GM12801 (cell line): ENCODE results near the gene SPAAR.

Experiments used
- CTCF ChIP-seq: IDR thresholded peaks from one replicate; pipeline ENCODE4 v1.5.1; 2011; ENCODE audit warnings: control low read depth; ENCODE audit not compliant: insufficient read length; ENCODE audit errors: extremely low read depth

The SPAAR gene

GRCh38 chr9:35909274-35909673, at the start of gene SPAAR:
Gene SPAAR, plus strand, starts transcription at chr9:35909490. Its CDS starts 974 bp downstream, at chr9:35910464.
- TF ChIP-seq CTCF = no peak

- TF ChIP-seq CTCF = no peak
Measured at GRCh38 chr9:35859990-35860339, 49.3 kb upstream of the SPAAR start.

- no peak for TF ChIP-seq CTCF
Measured at GRCh38 chr9:35861161-35861897, 48.0 kb upstream of the SPAAR start.

- TF ChIP-seq CTCF = no peak
Measured at GRCh38 chr9:35862328-35862727, 47.0 kb upstream of the SPAAR start.

GRCh38 chr9:35863583-35863982, 45.7 kb upstream of the SPAAR start:
- no peak for TF ChIP-seq CTCF

- TF ChIP-seq CTCF = no peak
Measured at GRCh38 chr9:35864695-35865255, 44.5 kb upstream of the SPAAR start.

GRCh38 chr9:35867538-35867937, 41.8 kb upstream of the SPAAR start:
- TF ChIP-seq CTCF = no peak
